Prostate gland (tissue), 2 donors: ENCODE measurements around the gene EIF2B1. TPM values are rescaled to one million over a fixed set of nuclear protein-coding genes. Genes with fewer than 3 reads are reported as not detected.

Experiments
- DNase-seq: peaks from one replicate; pipeline ENCODE4 v3.0.0-alpha.2; 2019; ENCODE audit warnings: low spot score
- H3K27ac ChIP-seq, 2 donors: fragments of 200-600 bp; sonication (generic); 2 replicates each; pipeline ENCODE4 v1.5.1; 2017 to 2019
- H3K27me3 ChIP-seq: fragments of 200-600 bp; sonication (generic); replicated peaks from 2 replicates; pipeline ENCODE4 v1.5.1; 2019; ENCODE audit not compliant: insufficient read depth
- H3K36me3 ChIP-seq, 2 donors: fragments of 200-600 bp; sonication (generic); 1 replicate in 1 of 2; 2 replicates in 1 of 2; pipeline versions ENCODE4 v1.5.1 to v1.8.1; 2017 to 2019
- H3K4me1 ChIP-seq: fragments of 200-600 bp; sonication (generic); replicated peaks from 2 replicates; pipeline ENCODE4 v1.5.1; 2019
- H3K4me3 ChIP-seq, 2 donors: fragments of 200-600 bp; sonication (generic); 2 replicates each; pipeline ENCODE4 v1.5.1; 2017 to 2019
- H3K9me3 ChIP-seq: fragments of 200-600 bp; sonication (generic); 2 replicates; pipeline ENCODE4 v1.5.1; 2017
- CTCF ChIP-seq, 4 experiments: fragments of 200-600 bp in 2 of 4; fragments of 450-650 bp in 2 of 4; sonication (generic) in 2 of 4; IDR thresholded peaks; 1 replicate in 3 of 4; 2 replicates in 1 of 4; pipeline ENCODE4 v1.5.1; 2016 to 2019; ENCODE audit warnings: antibody characterized with exemption in 4 of 4, mild to moderate bottlenecking in 2 of 4, moderate library complexity in 2 of 4
- POLR2A ChIP-seq: fragments of 450-650 bp; IDR thresholded peaks from one replicate; pipeline ENCODE4 v1.6.1; 2016; ENCODE audit warnings: antibody characterized with exemption, mild to moderate bottlenecking
- POLR2AphosphoS5 ChIP-seq: sonication (generic); formaldehyde crosslinking; IDR thresholded peaks from one replicate; pipeline ENCODE4 v1.6.1; 2017; ENCODE audit warnings: antibody characterized with exemption
- WGBS: methylation state at CpG from one replicate; pipeline ENCODE4 v1.1.5; 2018; 5-methylcytosine and 5-hydroxymethylcytosine counted together
- intact Hi-C: fragments of 100-400 bp; cut with DNase I; formaldehyde crosslinking; loops from one replicate; pipeline ENCODE4 v1.14.2; 2022
- total RNA-seq, 2 donors: library from RNA; depleted of rRNA; stranded (reverse); fragments of >200 nt; gene quantifications; one replicate each; pipeline ENCODE4 v1.1.0, GENCODE V29; 2016

EIF2B1 gene
- total RNA-seq, 2 donors from 2014 or later: 98.7 to 122 TPM

DNA sequence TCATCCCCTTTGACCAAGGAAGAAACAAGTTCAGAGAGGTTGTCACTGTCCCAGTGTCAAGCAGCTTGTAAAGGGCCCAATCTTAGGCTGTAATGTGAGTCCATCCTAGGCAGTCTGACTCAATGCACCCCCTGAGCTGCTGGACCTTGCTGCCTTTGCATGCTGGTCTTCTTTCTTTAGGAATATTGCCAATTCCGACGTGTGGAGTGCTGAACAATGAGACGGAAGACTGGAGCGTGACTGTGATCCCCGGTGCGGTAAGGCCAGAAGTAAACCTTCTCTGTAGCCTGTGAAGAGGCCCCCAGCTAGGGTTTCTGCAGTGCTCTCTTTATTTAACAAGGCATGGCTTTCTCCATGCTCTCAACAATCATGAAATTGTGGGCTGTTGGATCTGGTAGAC lies 38.4 kb upstream of the EIF2B1 start:
- H3K36me3 ChIP-seq: peaks cover 0 to 7% of the 10 kb centered on the region in 2 donors

DNA sequence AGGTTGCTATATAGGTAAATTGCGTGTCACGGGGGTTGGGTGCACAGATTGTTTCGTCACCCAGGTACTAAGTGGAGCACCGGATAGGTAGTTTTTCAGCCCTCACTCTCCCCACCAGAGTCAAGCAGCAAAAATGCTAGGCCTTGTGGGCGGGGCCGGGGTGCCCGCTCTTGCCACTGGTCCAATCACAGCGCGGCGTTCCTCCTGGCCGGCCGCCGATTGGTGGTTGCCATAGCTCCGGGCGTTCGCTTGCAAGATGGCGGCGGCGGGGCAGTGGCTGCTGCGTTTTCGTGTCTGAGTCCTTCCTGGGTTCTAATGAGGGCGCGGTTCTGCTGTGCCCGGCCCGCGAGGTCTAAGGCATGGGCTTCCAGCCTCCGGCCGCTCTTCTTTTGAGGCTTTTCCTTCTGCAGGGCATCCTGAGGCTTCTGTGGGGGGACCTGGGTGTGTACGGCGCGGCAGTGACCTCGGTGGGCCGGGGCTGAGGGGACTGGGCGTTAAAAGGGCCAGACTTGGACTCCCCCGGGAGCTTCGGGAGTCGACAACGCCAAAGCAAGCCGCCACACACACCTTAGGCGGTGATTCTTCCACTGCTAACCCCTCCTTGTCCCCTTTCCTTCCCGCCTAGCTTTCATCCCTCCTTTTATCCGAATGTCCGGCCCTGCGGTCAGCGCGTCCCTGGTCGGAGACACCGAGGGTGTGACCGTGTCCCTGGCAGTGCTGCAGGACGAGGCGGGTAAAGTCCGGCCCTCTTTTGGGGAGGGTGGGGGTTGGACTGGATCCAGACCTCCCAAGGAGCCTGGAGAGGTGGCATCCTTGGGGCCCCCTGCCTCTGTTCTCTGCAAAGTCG lies 37.6 kb upstream of the EIF2B1 start, which contains the start of gene TCTN2:
TSS of gene TCTN2 (plus strand) at position 232 of the 847 bp plus-strand sequence. CDS start at position 360, 128 bp downstream.
- Histone ChIP-seq H3K36me3 (peaks cover 0 to 7% of the 10 kb centered on the region in 2 donors), H3K9me3 (no peaks in the 10 kb centered on the region), H3K27me3 (no peaks in the 10 kb centered on the region), H3K4me3 (peak within 1 kb of the TSS; percentile 56 to 72), H3K4me1 (no peaks in the 10 kb centered on the region), H3K27ac (peak within 1 kb of the TSS; percentile 18 to 70)
- peak; percentile 95 for DNase-seq
- intact Hi-C loops: no loop called here
- 1% methylated on average over 46 of the region's 53 CpGs for WGBS
- TF ChIP-seq POLR2A (peak; percentile 24), POLR2AphosphoS5 (peak; percentile 82), CTCF (IDR thresholded peaks at IDR 0.05) (no peak)

More for the DNA sequence above, 38.4 kb upstream of the EIF2B1 start:
- TF ChIP-seq POLR2A (no peak), POLR2AphosphoS5 (no peak), CTCF (IDR thresholded peaks at IDR 0.05) (no peak)
- peak overlapping the region in 1 of 2 donors; percentile 70 for H3K27ac ChIP-seq
- no peaks in the 10 kb centered on the region for H3K27me3 ChIP-seq
- intact Hi-C loops: no loop called here
- H3K4me3 ChIP-seq: peak overlapping the region; percentile 56 to 72
- H3K4me1 ChIP-seq: no peaks in the 10 kb centered on the region
- no peaks in the 10 kb centered on the region for H3K9me3 ChIP-seq
- 26% methylated on average over 6 of the region's 6 CpGs for WGBS
- DNase-seq: no peak

DNA sequence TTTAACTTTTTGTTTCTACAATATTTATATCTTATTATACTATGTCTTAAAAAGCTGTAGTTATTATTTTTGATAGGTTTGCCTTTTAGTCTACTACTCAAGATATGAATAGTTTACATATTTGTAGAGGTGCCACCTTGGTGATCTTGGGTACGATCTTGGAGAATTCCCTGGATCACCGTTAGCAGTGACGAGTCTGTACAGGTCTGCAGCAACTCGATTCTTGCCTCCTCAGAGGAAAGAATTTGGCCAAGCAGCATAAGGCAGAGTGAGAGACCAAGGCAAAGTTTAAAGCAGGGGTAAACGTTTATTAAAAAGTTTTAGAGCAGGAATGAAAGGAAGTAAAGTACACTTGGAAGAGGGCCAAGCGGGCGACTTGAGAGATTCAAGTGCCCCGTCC lies 34.3 kb upstream of the EIF2B1 start:
- intact Hi-C loops: no loop called here
- 51% methylated on average over 8 of the region's 8 CpGs for WGBS

GRCh38 chr12:123659996-123660727 lies 26.7 kb upstream of the EIF2B1 start:
- no peak for DNase-seq
- Histone ChIP-seq H3K4me1 (no peaks in the 10 kb centered on the region), H3K9me3 (no peaks in the 10 kb centered on the region), H3K27ac (no peak overlapping the region), H3K4me3 (no peak overlapping the region), H3K36me3 (no peaks in the 10 kb centered on the region), H3K27me3 (no peaks in the 10 kb centered on the region)
- no peak for TF ChIP-seq POLR2A
- no peak for TF ChIP-seq POLR2AphosphoS5
- no peak for TF ChIP-seq CTCF (IDR thresholded peaks at IDR 0.05)
- WGBS: 80% methylated on average over 5 of the region's 5 CpGs
- intact Hi-C loops: no loop called here

More for the DNA sequence above, 34.3 kb upstream of the EIF2B1 start:
- Histone ChIP-seq H3K27ac (no peak overlapping the region), H3K36me3 (no peaks in the 10 kb centered on the region), H3K27me3 (no peaks in the 10 kb centered on the region), H3K4me3 (no peak overlapping the region), H3K9me3 (no peaks in the 10 kb centered on the region), H3K4me1 (no peaks in the 10 kb centered on the region)
- no peak for DNase-seq
- no peak for TF ChIP-seq CTCF (IDR thresholded peaks at IDR 0.05)
- TF ChIP-seq POLR2AphosphoS5: no peak
- no peak for TF ChIP-seq POLR2A
